GM21529 (cell line): ENCODE data around the gene ABHD17C.

Source experiments
- ATAC-seq: cut with Tn5 transposase; IDR thresholded peaks from one replicate; pipeline ENCODE4 v1.9.1; 2021; ENCODE audit not compliant: unreplicated experiment

The ABHD17C gene

DNA sequence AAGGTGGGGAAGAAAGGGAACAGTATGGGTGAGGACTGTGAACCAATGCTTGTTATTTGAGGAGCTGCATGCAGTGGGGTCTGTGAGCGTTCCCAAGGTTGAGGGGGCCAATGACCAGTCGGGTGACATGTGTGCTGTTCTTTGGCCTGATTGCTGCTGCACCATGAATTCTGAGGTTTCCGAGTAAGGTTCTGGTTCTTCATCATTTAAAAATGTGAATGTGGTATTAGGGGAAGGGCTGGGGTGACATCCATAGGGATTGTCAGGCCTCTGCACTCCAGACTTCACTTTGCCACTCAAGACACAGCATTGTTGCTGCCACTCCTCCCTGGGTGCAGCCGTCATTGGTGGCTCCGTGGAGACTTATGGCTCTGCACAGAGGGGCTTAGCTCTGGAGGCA, 32.5 kb downstream of the ABHD17C start:
- ATAC-seq = no peak

- ATAC-seq = no peak
Measured at GRCh38 chr15:80730387-80730786, 35.3 kb downstream of the ABHD17C start.

GRCh38 chr15:80730926-80731325, 35.8 kb downstream of the ABHD17C start:
- ATAC-seq = no peak

- ATAC-seq = no peak
Measured at GRCh38 chr15:80732167-80732566, 37.1 kb downstream of the ABHD17C start.

GRCh38 chr15:80732818-80733217, 37.7 kb downstream of the ABHD17C start:
- no peak for ATAC-seq

- ATAC-seq = no peak
Measured at GRCh38 chr15:80733460-80733859, 38.4 kb downstream of the ABHD17C start.

GRCh38 chr15:80735344-80735743, 40.2 kb downstream of the ABHD17C start:
- no peak for ATAC-seq

DNA sequence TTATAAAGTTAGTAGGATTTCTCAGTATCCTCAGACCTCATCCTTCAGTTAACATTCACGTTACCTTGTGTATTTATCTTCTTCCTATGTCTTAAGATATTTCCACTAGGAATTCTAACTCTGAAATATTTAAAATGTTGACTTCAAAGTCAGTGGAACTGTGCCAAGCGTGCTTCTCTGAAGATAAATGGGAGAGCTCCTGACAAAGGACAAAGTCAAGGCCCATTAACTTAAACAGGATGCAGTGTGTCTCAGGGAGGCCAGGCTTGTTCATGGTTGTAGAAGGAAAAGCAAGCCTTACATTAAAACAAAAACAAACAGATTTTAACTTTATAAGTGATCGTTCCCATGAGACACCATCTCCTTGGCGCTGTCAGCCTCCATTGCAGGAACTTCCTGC, 41.5 kb downstream of the ABHD17C start:
- ATAC-seq = no peak

DNA sequence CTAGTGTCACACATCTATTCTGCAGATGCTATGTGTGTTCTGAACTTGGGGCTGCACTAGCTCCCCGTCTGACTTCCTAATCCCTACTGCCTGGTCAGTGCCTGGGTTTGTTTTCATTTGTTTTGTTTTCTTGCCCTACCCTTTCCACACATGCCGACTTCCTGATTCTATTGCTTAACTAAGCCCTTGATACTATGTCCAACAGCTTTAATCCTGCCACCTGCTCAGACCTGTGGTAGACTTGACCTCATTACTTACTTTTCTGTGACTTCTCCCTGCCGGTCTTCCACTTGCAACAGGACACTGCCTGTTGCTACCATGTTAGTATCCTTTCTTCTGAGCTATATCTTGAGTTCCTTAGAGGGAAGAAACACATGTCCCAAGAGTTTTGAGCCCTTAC, 44.8 kb downstream of the ABHD17C start:
- no peak for ATAC-seq

- no peak for ATAC-seq
Measured at GRCh38 chr15:80742081-80742480, 47.0 kb downstream of the ABHD17C start.

GRCh38 chr15:80743189-80743833, 48.2 kb downstream of the ABHD17C start:
- ATAC-seq = no peak

DNA sequence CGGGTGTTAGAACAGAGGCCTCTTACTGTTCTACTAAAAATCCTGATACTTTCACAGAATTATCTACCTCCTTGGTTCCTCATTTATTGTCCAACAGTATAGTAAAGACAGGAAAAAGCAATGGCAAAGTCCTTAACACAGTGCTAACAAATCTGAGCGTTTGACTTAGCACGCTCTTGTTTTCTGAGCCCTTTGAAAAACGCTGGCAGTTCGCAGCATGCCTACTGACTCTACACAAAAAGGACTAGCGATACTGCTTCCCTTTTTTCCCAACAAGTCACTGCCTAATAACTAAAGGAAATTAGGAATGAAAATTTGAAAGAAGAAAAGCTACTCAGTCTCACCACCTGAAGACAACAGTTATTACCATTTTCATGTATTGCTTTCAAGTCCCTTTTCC, 49.3 kb downstream of the ABHD17C start:
- ATAC-seq = no peak

DNA sequence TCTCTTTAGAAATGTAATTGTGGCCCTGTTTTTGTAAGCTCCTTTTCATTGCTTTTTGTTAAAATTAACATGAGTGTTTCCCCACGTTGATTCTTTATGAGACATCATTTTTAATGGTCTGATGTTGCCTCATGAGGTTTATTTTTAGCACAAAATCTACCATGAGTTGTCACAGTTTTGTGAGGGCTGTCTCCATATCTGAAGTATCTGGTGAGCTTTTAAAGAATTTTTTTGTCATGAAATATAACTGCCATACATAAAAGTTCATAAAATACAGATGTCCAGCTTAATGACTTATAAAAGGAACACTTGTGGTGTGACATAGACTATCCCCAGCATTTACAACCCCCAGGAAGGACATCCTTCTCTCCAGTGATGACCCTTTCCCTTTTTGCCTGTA, 49.7 kb downstream of the ABHD17C start:
- ATAC-seq = no peak

GRCh38 chr15:80745888-80746287, 50.8 kb downstream of the ABHD17C start:
- ATAC-seq = no peak

DNA sequence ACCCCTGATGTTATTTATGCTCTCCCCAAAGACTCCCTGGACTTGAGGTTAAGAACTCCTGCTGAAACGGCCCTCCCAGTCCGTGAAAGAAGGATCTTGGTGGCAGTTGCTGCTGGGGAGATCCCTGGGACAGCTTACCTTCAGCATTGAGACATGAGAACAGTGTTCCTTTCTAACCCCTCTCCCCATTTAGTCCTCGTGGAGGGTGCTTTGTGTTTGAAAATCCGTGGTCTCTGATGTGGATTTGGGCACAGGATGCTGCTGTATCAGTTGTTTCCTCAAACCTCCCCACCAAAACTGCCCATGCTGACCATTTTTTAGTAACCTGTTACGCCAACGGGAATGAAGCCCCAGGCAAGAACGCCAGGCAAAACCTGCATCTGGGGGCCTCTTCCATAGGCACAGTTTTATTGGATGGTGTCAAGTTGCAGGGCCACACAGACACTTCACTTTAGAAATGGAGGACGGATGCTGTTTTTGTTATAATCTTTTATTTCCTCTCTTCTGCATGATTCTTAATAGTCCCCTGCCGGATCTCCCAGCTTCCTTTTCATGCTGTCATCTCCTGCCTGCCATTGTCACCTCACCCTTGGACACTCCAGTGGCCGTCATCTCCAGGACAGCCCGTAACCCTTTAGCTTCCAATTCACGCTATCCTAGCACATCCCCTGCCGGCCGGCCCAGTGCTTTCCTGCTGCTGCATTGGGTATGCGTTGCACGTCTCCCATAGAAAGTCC, 52.4 kb downstream of the ABHD17C start:
- no peak for ATAC-seq

DNA sequence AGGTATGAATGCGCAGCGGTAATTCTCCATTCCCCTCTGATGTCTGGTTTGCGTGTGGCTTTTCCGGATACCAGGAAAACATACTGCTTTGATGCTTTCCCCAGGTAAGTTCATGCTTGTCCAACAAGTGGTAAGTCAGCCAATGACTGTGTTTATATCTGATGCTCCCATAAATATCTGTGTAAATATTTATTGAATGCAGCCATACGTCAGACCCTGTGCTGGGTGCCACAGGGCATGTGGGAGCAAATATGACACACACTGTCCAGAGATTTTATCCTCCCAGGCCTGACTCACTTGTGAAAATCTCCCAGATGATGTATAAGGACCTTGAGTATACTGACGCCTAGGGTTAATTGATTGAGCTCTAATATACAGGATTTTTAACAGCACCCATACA, 54.5 kb downstream of the ABHD17C start:
- no peak for ATAC-seq

- ATAC-seq = no peak
Measured at GRCh38 chr15:80750575-80750974, 55.5 kb downstream of the ABHD17C start.

GRCh38 chr15:80752204-80752603, 57.1 kb downstream of the ABHD17C start:
- ATAC-seq = no peak

GRCh38 chr15:80753161-80753560, 58.1 kb downstream of the ABHD17C start:
- ATAC-seq = no peak

- no peak for ATAC-seq
Measured at GRCh38 chr15:80754014-80754413, 58.9 kb downstream of the ABHD17C start.

DNA sequence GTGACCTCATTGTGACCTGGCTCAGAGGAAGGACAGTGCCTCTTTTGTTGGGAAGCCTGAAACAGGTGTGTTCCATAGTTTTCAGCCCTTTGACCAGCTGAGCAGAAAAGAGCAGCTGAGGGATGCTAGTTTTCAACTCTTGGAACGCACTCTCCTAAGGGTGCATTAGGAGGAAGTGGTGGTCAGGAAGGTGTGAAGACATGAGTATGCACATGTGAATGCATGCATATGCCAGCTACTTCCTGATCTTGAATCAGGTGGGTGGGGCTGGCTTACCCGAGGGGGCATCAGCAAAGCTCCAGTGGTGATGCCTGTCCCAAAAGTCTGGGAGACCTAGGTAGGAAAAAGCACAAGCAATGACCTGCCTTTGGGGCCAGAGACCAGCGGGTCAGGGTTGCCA, 60.8 kb downstream of the ABHD17C start:
- ATAC-seq = no peak

DNA sequence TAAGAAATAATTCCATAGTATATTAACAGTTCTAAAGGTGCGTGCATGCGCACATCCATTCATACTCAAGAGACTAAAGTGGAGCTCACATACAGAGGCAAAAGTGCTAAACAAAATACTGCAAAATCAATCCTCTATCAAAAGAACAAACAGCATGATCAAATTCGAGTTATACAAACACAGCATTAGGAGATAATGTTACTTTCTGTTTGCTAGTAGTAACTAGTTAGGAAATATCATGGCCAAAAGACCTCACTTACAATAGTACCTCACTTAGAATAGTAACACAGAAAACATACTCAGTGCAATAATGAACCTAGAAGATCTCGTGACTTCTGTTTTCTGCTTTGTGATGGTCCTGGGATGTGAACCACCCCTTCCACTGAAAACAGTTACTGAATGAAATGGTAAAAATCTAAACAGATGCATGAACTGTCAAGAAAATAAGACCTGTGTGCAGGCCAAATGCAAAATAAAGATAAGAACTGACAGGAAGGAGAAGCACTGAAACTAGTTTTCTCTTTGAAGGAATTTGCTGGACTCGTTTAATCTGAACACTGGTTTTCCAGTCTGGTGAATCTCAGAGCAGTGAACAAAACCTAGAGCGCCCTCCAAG, 63.1 kb downstream of the ABHD17C start:
- no peak for ATAC-seq
